ENCODE data around the gene TMCC1.

Gene TMCC1

DNA sequence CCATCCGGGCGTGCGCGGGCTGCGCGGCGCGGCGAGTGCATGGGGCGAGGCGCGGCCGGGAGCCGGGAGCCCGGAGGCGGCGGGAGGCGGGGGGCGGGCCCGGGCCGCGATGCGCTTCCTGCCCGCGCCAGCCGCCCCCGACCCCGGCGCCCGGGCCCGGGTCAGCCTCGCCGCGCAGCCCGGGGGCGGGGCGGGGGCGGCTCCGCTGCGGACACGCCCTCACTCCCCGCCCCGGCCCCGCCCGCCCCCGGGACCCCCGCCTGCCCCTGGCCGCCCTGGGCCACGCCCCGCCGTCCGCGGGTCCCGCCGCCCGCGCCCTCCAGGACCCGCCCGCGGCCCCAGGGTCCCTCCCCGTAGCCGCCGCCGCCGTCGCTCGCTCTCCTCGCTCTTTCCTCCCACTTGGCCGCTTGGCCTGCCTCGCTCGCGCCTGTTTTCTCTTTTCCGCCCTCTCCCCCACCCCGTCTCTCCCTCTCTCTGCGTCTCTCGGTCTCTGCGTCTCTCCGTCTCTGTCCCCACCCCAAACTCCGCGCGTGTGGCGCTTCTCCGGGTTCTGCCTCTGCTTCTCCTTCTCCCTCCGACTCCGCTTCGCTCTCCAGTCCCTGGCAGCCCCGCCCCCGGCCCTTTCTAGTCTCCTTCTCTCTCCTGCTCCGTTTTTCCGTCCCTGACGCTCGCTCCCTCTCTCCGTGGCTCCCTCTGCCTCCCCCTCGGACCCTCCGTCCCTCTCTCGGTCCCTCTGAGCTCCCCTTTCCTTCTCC is 286.7 kb downstream of the TMCC1 start, which contains the start of gene PLXND1:
PLXND1 (minus strand) TSS at position 41 of the 755 bp plus-strand sequence; CDS start at position 4, 37 bp downstream.
- DNase-seq: peak; percentile 37

DNA sequence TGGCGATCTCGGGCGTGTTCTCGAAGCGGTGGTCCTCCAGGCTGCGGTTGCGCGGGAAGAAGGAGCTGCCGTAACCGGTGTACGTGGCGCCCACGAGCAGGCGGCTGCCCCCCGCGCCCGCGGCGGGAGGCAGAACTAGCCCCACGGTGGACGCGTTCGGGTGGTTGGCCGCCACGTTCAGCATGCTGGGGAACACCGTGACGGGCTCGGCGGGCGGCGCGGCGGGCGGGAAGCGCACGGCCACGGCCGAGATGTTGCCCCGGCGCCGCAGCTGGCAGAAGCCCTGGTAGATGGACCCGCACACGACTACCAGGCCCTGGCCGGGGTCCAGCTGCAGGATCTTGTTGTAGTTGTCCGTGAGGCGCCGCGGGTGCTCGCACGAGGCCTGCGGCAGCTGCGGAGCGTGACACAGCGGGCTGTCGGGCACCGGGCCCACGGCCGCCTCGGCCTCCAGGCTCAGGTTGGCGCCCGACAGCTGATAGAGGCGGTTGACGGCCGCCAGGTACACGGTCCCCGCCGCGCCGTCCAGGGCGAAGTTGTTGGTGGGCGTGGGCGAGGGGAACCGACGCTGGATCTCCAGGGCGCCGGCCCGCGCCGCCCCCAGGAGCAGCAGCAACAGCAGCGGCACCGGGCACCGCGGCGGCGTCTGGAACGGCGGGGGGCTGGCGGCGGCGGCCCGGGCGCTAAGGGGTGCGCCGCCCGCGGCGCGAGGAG is 287.4 kb downstream of the TMCC1 start:
- DNase-seq: peak; percentile 21

DNA sequence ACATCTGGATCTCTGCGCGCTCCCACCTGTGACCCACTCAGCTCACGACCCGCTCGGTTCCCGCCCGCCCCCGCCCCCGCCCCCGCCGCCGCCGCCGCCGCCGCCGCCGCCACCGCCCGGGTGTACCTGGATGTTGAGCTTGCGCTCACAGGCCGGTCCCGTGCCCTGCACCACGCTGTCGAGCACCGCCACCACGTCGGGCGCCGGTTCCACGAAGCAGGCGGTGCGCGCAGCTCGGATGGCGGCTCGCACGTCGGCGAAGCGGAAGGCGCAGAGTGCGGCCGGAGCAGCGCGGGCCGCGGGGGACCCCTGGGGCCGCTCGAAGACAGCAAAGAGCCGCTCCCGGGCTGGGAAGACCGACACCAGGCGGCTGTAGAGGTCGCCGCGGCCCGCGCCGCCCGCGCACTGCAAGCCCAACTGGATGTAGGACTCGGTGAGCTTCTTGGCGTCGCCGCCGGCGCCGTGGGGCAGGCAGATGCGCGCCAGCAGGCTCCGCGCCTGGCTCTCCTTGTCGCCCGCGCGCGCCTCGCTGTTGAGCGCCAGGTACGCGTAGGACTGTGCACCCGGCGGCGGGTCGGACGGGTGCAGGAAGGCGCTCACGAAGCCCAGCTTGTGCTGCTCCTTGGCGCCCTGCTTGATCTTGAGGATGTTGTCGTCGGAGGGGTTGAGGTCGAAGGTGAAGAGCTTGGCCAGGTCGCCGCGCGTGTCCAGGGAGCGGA is 288.1 kb downstream of the TMCC1 start:
- DNase-seq: peak; percentile 30

DNA sequence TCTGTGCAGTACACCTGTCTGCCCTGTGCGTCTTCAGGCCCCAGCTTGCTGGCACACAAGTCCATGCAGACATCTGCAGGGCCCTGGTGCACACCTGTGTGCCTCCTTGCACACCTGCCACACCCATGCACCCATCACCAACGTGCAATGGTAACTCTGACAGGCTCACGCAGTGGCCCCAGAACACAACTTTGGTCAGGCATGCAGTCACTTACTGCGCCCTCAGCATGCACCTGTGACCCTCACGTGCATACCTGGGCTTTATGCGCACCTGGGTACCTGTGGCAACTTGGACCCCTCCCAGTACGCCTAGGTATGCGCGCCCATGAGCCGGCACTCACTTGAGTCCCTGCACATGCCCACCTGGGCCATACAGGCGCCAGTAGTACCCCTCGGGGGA is 288.7 kb downstream of the TMCC1 start:
- DNase-seq: no peak

DNA sequence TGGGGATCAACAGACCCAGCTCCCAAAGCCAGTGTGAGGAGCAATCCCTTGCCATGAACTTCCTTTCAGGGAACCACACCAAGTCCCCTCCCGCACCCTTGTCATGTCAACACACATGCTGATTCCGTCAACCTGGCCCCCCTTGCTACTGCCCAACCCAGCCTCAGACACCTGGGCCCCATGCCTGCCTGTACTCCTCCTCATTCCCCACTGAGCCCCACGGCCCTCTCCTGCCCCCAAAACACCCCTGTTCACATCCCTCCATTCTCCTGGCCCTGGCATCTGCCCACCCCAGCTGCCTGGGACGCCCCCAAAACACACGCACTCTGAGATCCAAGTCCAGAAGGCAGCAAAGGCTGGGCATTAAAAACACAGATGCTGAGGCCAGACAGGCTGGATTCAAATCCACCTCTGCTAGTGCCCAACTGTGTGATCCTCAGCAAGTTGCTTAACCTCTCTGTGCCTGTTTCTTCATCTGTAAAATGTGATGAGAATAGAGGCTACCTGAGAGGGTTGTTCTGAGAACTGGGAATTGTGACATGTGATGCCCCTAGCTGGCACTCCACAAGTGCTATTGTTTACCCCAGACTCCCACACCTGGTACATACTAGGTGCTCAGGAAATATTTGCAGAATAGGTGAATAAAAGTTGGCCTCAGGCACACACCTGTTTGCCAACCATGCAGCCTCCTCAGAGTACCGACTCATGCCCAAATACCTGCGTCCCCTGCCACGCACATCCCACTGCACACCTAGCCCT is 289.3 kb downstream of the TMCC1 start:
- DNase-seq: no peak

DNA sequence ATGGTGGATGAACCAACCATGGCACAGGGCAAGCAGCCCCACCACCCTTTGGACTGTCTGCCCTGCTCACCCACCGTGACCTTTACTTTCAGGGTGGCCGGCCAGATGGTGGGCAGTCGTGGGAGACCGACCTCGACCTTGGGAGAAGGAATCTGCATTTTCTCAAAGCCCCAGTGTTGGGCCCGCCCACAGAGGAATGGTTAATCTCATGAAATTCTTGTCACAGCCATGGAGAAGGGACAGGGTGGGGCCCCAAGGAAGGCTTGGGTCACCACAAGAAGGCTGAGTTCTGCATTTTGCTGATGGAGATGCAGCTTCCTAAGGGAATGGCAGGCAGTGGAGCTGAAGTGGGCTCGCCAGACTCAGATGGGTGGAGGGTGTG is 290.0 kb downstream of the TMCC1 start:
- no peak for DNase-seq

DNA sequence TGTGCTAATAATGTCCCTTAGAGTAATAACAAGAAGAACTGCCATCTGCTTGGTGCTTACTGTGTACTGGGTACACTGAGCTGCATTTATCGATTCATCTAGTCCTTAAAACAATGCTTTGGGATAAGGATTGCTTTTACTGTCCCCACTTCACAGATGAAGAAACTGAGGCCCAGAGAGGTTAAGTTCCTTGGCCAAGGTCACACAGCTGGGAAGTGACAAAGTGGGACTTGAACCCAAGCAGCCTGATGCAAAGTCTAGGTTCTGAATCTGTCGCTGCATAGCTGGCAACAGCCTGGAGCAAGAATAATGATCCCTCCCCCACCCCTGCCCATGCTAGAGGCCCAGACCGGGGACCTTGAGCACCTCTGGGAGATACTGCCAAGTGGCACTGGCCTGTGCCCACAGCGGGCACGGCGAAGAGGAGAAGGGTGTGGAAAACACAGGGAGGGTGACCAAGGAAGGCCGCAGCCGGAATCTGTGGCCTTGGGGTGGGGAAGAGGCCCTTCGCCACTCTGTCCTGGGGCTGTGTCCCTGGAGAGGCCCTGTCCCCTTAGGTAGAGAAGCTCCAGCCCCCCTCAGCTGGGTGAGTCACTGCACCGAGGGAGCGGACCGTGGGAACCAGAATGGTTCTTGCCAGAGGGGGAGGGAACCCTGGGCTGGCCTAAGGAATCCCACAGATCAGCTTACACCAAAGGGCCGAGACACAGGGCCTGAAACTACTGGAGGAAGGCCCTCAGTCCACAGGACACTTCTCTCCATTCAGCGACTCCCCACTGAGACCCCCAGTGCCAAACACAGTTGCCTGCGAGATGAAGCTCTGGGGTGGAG is 290.6 kb downstream of the TMCC1 start:
- no peak for DNase-seq

DNA sequence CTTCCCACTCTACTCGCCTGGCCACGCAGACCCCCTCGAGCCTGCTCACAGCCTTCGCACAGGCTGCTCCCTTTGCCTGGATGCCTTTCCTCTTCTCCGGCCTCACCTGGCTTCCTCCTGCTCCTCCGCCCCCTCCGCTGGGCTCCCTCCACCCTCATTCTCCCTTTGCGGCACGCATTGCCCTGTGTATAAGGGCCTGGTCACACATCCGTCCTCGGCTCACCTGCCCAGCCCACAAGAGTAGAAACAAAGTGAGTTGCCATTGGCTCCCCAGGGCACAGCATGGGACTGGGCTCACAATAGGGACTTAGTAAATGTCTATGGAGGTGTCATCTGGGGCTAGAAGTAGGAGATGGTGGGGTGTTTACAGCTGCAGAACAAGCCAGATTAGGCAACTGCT is 291.2 kb downstream of the TMCC1 start:
- DNase-seq: no peak

DNA sequence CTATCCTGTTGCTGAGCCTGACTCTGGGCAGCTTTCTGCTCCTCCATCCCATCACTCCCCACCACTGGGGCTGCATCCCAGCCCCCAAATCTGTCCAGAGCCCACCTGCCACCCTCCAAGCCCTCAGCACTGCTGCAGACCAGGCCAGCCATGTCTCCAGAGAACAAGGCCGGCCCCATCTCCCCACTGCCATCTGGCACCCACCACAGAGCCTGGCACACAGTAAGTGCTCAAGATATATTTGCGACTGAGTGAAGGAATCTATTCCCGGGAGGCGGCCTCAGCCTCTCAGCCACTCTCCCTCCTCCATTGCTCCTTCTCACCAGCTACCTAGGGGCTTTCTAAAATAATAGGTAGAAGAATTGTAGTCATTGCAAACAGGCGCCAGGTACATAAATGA is 291.8 kb downstream of the TMCC1 start:
- DNase-seq: no peak

DNA sequence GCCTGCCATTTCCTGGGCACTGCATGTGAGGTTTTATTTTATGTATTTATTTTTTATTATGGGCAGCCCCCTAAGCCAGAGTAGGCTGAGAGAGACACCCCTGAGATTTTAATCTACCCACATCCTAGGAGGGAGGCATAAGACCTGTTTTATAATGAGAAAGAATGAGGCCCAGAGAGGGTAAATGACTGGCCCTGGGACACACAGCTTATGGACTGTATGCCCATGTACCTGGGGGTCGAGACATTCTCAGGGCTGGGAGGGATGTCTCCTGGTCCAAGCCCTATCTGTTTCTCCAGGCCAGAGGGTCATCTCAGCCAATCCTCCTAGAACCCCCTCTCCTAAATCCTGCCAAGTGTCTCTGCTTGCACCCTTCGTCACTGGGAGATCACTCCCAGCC is 293.2 kb downstream of the TMCC1 start:
- no peak for DNase-seq

DNA sequence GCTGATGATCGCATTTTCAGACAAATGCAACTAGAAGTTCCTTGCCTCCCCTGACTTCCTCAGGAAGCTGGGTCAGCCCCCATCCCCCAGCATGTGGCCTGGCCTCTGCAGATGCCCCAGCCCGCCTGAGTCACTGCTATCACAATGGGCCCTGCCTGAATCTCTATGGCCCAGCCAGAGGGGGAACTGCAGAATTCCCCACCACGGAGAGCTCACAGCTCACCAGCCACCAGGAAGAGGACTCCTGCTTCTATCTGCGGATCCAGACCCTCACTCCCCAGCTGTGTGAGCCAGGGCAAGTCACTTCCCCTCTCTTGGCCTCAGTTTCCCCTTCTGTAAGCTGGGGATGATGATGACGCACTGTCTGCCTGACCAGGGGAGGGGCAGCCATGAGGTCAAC is 293.9 kb downstream of the TMCC1 start:
- no peak for DNase-seq

DNA sequence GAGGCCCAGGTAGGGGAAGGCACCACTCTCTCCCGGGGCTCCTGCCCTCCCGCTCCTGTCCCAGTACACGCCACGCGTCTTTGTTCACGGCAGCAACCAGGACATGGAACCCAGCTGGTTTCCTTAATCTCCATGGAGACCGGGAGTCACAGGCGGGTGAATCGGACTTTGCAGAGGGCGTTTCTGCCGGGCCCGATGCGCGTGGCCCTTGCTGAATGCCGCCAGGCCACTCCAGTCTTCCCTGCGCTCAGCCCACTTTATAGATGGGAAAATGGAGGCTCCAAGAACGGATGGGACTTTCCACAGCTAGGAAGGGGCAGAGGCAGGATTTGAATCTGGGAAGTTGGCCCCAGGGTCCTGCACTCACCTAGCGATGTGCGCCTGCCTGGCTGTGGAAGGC is 294.4 kb downstream of the TMCC1 start:
- no peak for DNase-seq

DNA sequence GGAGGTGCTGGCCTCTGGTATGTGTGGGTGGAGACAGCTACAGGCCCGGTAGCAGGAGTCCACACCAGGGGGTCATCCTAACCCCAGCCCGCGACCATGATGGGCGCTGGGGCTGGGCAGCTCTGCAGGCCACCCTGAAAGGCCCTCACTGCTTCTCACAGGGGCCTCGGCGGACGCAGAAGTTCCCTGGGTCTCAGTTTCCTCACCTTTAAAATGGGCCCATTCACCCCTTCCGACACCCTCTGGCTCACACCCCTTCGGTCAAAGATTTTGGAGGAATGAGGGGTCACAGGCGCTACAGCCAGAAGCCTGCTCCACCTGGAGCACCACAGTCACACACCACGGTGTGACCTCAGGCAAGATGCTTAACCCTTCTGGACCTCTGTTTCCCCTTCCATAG is 295.0 kb downstream of the TMCC1 start:
- DNase-seq: no peak

DNA sequence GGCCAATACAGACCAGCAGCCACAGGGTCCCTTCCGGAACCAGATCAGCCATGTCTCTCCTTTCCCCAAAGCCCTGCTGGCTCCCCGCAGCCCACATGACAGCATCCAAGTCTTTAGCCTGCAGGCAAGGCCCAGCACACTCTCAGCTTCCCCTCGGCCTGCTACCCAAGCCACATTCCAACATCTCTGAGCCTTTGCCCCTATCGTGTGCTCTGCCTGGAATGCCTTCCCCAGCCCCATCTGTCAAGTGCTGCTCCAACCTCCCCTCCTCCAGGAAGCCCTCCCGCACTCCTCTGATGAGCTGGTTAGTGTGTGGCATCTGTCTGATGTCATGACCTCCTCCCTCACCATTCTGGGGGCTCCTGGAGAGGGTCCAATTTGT is 295.5 kb downstream of the TMCC1 start:
- DNase-seq: no peak
